Lower leg skin (tissue), 3 donors: ENCODE results near the gene RNF224.

Experiments
- CTCF ChIP-seq, 3 donors: fragments of 450-650 bp; IDR thresholded peaks; one replicate each; pipeline ENCODE4 v1.5.1; 2016; ENCODE audit warnings: antibody characterized with exemption in 3 of 3, mild to moderate bottlenecking in 3 of 3, moderate library complexity in 2 of 3
- POLR2A ChIP-seq, 2 donors: fragments of 450-650 bp; IDR thresholded peaks; one replicate each; pipeline ENCODE4 v1.6.1; 2016 to 2017; ENCODE audit warnings: antibody characterized with exemption in 2 of 2, mild to moderate bottlenecking in 1 of 2, moderate library complexity in 1 of 2

DNA sequence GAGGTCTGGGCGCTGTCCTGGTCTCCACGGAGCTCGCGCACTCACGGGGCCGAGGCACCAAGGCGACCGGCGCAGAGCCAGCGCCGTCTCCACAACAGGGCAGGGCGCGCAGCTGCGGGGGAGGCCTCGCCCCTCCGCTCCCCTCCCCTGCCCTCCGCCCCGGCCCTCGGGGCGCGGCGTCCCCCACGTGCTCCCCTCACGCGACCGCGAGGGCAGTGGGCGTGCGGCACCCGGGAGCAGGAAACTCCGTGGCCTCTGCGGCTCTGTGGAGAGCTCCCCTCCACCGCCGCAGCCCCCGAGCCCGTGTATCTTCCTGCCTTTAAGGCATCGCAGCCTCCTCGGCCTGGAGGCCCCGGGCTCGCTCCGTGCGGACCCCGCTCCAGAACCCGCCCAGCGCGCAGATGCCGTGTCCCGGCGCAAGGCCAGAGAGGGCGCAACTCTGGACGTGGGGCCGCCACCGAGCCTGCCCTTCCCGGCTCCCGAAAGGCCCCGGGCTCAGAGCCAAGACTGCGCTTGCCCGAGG lies 13.1 kb downstream of the RNF224 start:
- TF ChIP-seq CTCF (IDR thresholded peaks at IDR 0.05) (no peak), POLR2A (IDR thresholded peaks at IDR 0.05) (no peak)
